ENCODE results near the gene IRF6. TPM values are rescaled to one million over a fixed set of nuclear protein-coding genes. Genes with fewer than 3 reads are reported as not detected.

The IRF6 gene
- polyA plus RNA-seq, 1 experiment, result 1.0 TPM

DNA sequence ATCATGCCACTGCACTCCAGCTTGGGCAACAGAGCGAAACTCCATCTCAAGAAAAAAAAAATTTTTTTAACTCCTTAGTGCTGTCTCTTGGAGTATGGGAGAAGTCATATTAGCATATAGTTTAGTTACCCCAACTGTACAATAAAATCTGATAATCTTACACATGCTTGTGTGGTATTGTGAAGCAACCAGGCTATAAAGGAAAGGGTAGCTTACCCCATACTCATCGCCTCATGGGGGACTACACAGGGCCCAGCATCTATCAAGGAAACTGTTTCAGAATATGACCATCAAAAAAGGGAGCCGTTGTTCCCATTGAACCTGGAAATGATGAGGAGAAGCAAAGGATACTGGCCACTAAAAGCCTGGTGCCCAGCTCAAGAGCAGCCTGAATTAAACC is 53.1 kb downstream of the IRF6 start:
- CTCF ChIA-PET, result interaction anchor here (1.4 kb wide), 1 partner anchor 16 kb away, joined by 4 read pairs; no protein-coding TSS in a partner anchor
- POLR2A ChIA-PET, result no interaction called here
- Histone ChIP-seq H3K27ac (ENCODE audit: low read depth, low read length) (no peak overlapping the region), H3K9me3 (ENCODE audit: control insufficient read depth, insufficient read depth, low read length) (no peaks in the 10 kb centered on the region), H3K27me3 (ENCODE audit: control insufficient read depth, insufficient read depth, low read length) (no peaks in the 10 kb centered on the region), H3K4me3 (ENCODE audit: low read depth, low read length) (no peak overlapping the region)
- TF ChIP-seq, protein P1, sequence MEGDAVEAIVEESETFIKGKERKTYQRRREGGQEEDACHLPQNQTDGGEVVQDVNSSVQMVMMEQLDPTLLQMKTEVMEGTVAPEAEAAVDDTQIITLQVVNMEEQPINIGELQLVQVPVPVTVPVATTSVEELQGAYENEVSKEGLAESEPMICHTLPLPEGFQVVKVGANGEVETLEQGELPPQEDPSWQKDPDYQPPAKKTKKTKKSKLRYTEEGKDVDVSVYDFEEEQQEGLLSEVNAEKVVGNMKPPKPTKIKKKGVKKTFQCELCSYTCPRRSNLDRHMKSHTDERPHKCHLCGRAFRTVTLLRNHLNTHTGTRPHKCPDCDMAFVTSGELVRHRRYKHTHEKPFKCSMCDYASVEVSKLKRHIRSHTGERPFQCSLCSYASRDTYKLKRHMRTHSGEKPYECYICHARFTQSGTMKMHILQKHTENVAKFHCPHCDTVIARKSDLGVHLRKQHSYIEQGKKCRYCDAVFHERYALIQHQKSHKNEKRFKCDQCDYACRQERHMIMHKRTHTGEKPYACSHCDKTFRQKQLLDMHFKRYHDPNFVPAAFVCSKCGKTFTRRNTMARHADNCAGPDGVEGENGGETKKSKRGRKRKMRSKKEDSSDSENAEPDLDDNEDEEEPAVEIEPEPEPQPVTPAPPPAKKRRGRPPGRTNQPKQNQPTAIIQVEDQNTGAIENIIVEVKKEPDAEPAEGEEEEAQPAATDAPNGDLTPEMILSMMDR (IDR thresholded peaks at IDR 0.05; ENCODE audit: low read depth, low read length), result no peak
- DNase-seq (ENCODE audit: low read depth, low spot score), result no peak

- Histone ChIP-seq H3K4me3 (ENCODE audit: low read depth, low read length) (no peak overlapping the region), H3K27me3 (ENCODE audit: control insufficient read depth, insufficient read depth, low read length) (no peaks in the 10 kb centered on the region), H3K9me3 (ENCODE audit: control insufficient read depth, insufficient read depth, low read length) (no peaks in the 10 kb centered on the region; the same call in 1 of the 2 replicates), H3K27ac (ENCODE audit: low read depth, low read length) (no peak overlapping the region)
- ChIA-PET POLR2A (no interaction called here), CTCF (interaction anchor here (1.4 kb wide), 1 partner anchor 17 kb away, joined by 4 read pairs; no protein-coding TSS in a partner anchor)
- DNase-seq (ENCODE audit: low read depth, low spot score), result no peak
- TF ChIP-seq, protein P1 (IDR thresholded peaks at IDR 0.05; ENCODE audit: low read depth, low read length), result no peak
Measured at GRCh38 chr1:209751627-209752231, 54.2 kb downstream of the IRF6 start.

DNA sequence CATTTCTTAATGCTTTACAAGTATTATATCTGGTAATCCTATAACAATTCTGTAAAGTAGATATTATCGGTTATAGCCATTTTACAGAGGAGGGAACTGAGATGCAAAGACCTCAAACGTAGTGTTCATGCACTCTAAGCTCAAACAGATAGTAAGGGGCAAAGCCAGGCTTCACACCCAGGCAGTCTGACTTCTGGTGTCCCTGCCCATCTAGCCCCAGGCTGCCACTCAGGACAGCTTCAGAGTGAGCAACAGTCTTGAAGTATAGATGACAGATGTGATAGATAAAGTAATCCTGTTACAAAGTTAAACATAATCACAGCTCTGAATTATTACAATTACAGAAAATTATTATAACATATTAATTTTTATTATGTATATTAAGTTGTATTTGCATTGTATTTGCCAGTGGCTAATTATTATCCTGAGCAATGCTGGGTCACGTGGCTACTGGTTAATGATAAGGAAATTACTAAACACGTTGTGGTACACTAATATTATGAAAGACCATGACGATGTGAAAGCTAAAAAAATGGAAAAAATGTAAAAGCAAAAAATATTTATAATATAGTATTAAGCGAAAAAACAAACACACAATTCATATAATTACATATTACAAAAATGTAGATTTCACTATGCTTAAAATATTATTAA is 56.1 kb downstream of the IRF6 start:
- no peaks in the 10 kb centered on the region; the same call in 1 of the 2 replicates for H3K9me3 ChIP-seq (ENCODE audit: control insufficient read depth, insufficient read depth, low read length)
- H3K4me3 ChIP-seq (ENCODE audit: low read depth, low read length), result no peak overlapping the region
- no peak for DNase-seq (ENCODE audit: low read depth, low spot score)
- TF ChIP-seq, protein P1 (IDR thresholded peaks at IDR 0.05; ENCODE audit: low read depth, low read length), result no peak
- no peaks in the 10 kb centered on the region for H3K27me3 ChIP-seq (ENCODE audit: control insufficient read depth, insufficient read depth, low read length)
- ChIA-PET POLR2A (no interaction called here), CTCF (interaction anchor here (0.7 to 3.7 kb wide), 11 partner anchors 14 to 189 kb away, joined by 3 to 34 read pairs (median 8); partner anchors contain the start of gene CAMK1G)
- H3K27ac ChIP-seq (ENCODE audit: low read depth, low read length), result no peak overlapping the region

- no peaks in the 10 kb centered on the region for H3K27me3 ChIP-seq (ENCODE audit: control insufficient read depth, insufficient read depth, low read length)
- no peaks in the 10 kb centered on the region; the same call in 1 of the 2 replicates for H3K9me3 ChIP-seq (ENCODE audit: control insufficient read depth, insufficient read depth, low read length)
- TF ChIP-seq, protein P1 (IDR thresholded peaks at IDR 0.05; ENCODE audit: low read depth, low read length), result no peak
- no peak overlapping the region for H3K27ac ChIP-seq (ENCODE audit: low read depth, low read length)
- no peak overlapping the region for H3K4me3 ChIP-seq (ENCODE audit: low read depth, low read length)
- CTCF ChIA-PET, result interaction anchor here (0.7 to 3.7 kb wide), 26 partner anchors 10 to 246 kb away, joined by 3 to 34 read pairs (median 6); partner anchors contain the start of genes CAMK1G and UTP25
- POLR2A ChIA-PET, result no interaction called here
- DNase-seq (ENCODE audit: low read depth, low spot score), result no peak
Measured at GRCh38 chr1:209749205-209749604, 56.7 kb downstream of the IRF6 start.

DNA sequence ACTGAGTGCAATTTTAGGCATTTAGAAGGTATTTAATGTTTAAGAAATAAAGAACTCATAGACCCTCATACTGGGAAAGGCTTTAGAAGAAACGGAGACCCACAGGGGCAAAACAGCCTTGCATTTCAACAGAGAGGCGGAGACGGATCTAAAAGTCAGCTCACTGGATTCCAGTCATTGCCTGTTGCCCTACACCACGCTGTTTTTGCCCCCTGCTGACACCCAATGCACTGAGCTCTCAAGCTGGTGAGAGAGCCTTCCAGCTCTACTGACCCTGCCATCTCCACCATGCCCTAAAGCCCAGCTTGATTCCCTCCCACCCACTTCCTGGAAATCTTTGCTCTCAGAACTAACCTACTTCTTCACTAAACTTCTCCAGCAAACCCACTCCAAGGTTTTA is 57.3 kb downstream of the IRF6 start:
- POLR2A ChIA-PET, result no interaction called here
- CTCF ChIA-PET, result interaction anchor here (0.6 to 3.7 kb wide), 43 partner anchors 10 to 247 kb away, joined by 3 to 34 read pairs (median 5); partner anchors contain the start of genes CAMK1G, HSD11B1 and UTP25
- no peak overlapping the region for H3K4me3 ChIP-seq (ENCODE audit: low read depth, low read length)
- TF ChIP-seq, protein P1 (IDR thresholded peaks at IDR 0.05; ENCODE audit: low read depth, low read length), result no peak
- no peaks in the 10 kb centered on the region; the same call in 1 of the 2 replicates for H3K9me3 ChIP-seq (ENCODE audit: control insufficient read depth, insufficient read depth, low read length)
- no peak overlapping the region for H3K27ac ChIP-seq (ENCODE audit: low read depth, low read length)
- no peaks in the 10 kb centered on the region for H3K27me3 ChIP-seq (ENCODE audit: control insufficient read depth, insufficient read depth, low read length)
- DNase-seq (ENCODE audit: low read depth, low spot score), result no peak
